Dedifferentiated amniotic fluid mesenchymal stem cell (primary cell): ENCODE measurements around the gene SNX15.

Experiments used
- DNase-seq: peaks from one replicate; pipeline ENCODE4 v3.0.0-alpha.2; 2016; ENCODE audit errors: extremely low spot score

SNX15 gene

GRCh38 chr11:65057526-65057925 lies 30.3 kb downstream of the SNX15 start:
- no peak for DNase-seq

GRCh38 chr11:65058012-65058411 lies 30.8 kb downstream of the SNX15 start:
- DNase-seq, result no peak

GRCh38 chr11:65058419-65059054 lies 31.3 kb downstream of the SNX15 start, which contains the start of gene NAALADL1:
Gene NAALADL1 (minus strand): TSS chr11:65058553. CDS start chr11:65058521, 32 bp downstream.
- no peak for DNase-seq

GRCh38 chr11:65059523-65059922 lies 32.3 kb downstream of the SNX15 start:
- DNase-seq, result no peak

GRCh38 chr11:65059959-65060824 lies 33.0 kb downstream of the SNX15 start:
- DNase-seq, result no peak

- no peak for DNase-seq
These were observed 33.7 kb downstream of the SNX15 start for GRCh38 chr11:65060913-65061408.

- no peak for DNase-seq
These were observed 36.3 kb downstream of the SNX15 start for GRCh38 chr11:65063532-65063931.

GRCh38 chr11:65064847-65065240 lies 37.6 kb downstream of the SNX15 start:
- DNase-seq, result no peak

- no peak for DNase-seq
These were observed 38.6 kb downstream of the SNX15 start for GRCh38 chr11:65065851-65066250.

GRCh38 chr11:65066315-65066714 lies 39.1 kb downstream of the SNX15 start:
- DNase-seq, result no peak

- no peak for DNase-seq
These were observed 39.6 kb downstream of the SNX15 start for GRCh38 chr11:65066805-65067291.

- no peak for DNase-seq
These were observed 40.2 kb downstream of the SNX15 start for GRCh38 chr11:65067446-65067845.

GRCh38 chr11:65069217-65069616 lies 42.0 kb downstream of the SNX15 start:
- DNase-seq, result no peak

GRCh38 chr11:65071907-65072630 lies 44.8 kb downstream of the SNX15 start:
- no peak for DNase-seq

- DNase-seq, result no peak
These were observed 45.4 kb downstream of the SNX15 start for GRCh38 chr11:65072631-65072966.

GRCh38 chr11:65077451-65077850 lies 50.2 kb downstream of the SNX15 start:
- DNase-seq, result no peak

- DNase-seq, result no peak
These were observed 50.9 kb downstream of the SNX15 start for GRCh38 chr11:65078151-65078550.

GRCh38 chr11:65078786-65079342 lies 51.6 kb downstream of the SNX15 start:
- DNase-seq, result no peak

- DNase-seq, result no peak
These were observed 56.0 kb downstream of the SNX15 start for GRCh38 chr11:65083134-65083833.

GRCh38 chr11:65083834-65084597 lies 56.8 kb downstream of the SNX15 start, which contains the start of the genes CDCA5 and ZFPL1:
Gene CDCA5 (minus strand): TSS chr11:65084040. CDS start chr11:65083978, 62 bp downstream.
Gene ZFPL1 (plus strand): TSS chr11:65084222. CDS start chr11:65084699, 477 bp downstream.
- DNase-seq, result peak; percentile 90
